ENCODE data around the gene WDR1. TPM values are rescaled to one million over a fixed set of nuclear protein-coding genes. Genes with fewer than 3 reads are reported as not detected.

WDR1 gene
- polyA plus RNA-seq, 1 of the 3 experiments (the other 2 are of a cell fraction), result 310 TPM

DNA sequence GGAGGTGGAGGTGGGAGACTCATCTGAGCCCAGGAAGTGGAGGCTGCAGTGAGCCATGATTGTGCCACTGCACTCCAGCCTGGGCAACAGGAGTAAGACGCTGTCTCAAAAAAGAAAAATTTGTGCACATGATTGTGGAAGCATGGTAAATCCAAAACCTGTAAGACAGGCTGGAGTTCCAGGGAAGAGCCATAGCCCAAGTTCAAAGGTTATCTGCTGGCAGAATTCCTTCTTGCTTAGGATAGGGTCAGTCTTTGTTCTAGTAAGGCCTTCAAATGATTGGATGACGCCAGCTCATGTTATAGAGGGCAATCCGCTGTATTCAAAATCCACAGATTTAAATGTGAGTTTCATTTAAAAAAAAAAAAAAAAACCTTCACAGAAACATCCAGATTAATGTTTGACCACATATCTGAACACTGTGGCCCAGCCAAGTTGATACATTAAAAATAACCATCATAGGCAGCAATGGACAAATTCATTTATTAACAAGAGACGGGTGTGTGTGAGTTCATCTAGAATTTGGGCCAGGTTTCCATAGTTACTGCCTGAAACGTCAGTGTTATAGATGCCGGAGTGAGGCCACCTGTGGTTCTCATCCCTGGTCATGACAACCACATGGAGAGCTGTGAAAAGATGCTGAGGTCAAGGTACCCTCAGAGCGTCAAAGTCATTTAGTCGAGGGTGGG, 60.1 kb downstream of the WDR1 start:
- 80% methylated on average over 8 of the region's 8 CpGs for WGBS (ENCODE audit: low lambda C conversion rate)
- no peaks in the 10 kb centered on the region for H3K9me3 ChIP-seq
- H4K20me1 ChIP-seq (ENCODE audit: insufficient read depth), result no peaks in the 10 kb centered on the region
- no peaks in the 10 kb centered on the region for H3K36me3 ChIP-seq (replicated peaks in 1 of 2; ENCODE audit: control insufficient read depth in 1 of 2, insufficient read depth in 2 of 2, low read length in 1 of 2)
- H3F3A ChIP-seq (replicated peaks; ENCODE audit: insufficient read depth), result no peaks in the 10 kb centered on the region
- no peaks in the 10 kb centered on the region for H3K9me2 ChIP-seq
- no peak for DNase-seq
- POLR2A ChIA-PET, result no interaction called here
- H3K9ac ChIP-seq, result no peak overlapping the region
- H3K4me1 ChIP-seq (ENCODE audit: control insufficient read depth in 1 of 2, insufficient read depth in 2 of 2, low read depth in 1 of 2, low read length in 1 of 2), result no peaks in the 10 kb centered on the region
- no peak overlapping the region for H3K4me2 ChIP-seq
- H3K27me3 ChIP-seq (ENCODE audit: insufficient read depth), result no peaks in the 10 kb centered on the region
- CTCF ChIA-PET, result no interaction called here
- no peak overlapping the region for H3K27ac ChIP-seq (ENCODE audit: low read depth in 2 of 2, low read length in 1 of 2)
- no peak overlapping the region for H3K4me3 ChIP-seq (ENCODE audit: low read depth in 2 of 2, low read length in 1 of 2)
- TF ChIP-seq, protein P1, sequence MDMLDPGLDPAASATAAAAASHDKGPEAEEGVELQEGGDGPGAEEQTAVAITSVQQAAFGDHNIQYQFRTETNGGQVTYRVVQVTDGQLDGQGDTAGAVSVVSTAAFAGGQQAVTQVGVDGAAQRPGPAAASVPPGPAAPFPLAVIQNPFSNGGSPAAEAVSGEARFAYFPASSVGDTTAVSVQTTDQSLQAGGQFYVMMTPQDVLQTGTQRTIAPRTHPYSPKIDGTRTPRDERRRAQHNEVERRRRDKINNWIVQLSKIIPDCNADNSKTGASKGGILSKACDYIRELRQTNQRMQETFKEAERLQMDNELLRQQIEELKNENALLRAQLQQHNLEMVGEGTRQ (IDR thresholded peaks at IDR 0.05; ENCODE audit: borderline replicate concordance, low read depth, low read length), result no peak
- H3K79me2 ChIP-seq (ENCODE audit: insufficient read depth), result no peaks in the 10 kb centered on the region
- H2AFZ ChIP-seq (ENCODE audit: low read depth), result no peak overlapping the region

DNA sequence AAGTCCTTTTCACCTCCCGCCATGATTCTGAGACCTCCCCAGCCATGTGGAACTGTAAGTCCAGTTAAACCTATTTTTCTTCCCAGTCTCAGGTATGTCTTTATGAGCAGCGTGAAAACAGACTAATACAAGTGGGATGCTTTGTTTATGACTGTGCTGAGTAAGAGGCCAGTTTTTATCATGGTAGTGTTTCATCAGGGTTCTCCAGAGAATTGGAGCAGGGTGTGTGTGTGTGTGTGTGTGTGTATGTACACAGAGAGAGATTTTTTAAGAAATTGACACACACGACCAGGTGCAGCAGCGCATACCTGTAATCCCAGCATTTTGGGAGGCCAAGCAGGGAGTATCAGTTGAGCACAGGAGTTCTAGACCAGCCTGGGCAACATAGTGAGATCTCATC, 60.7 kb downstream of the WDR1 start:
- no peak for DNase-seq

More for the DNA sequence above, 60.7 kb downstream of the WDR1 start:
- no peak overlapping the region for H2AFZ ChIP-seq (ENCODE audit: low read depth)
- ChIA-PET CTCF (no interaction called here), POLR2A (no interaction called here)
- no peaks in the 10 kb centered on the region; a peak in 1 of 4 replicates for H3K4me1 ChIP-seq (ENCODE audit: control insufficient read depth in 1 of 2, insufficient read depth in 2 of 2, low read depth in 1 of 2, low read length in 1 of 2)
- no peak overlapping the region for H3K27ac ChIP-seq (ENCODE audit: low read depth in 2 of 2, low read length in 1 of 2)
- no peaks in the 10 kb centered on the region for H3K9me2 ChIP-seq
- WGBS (ENCODE audit: low lambda C conversion rate), result 66% methylated on average over 4 of the region's 4 CpGs
- TF ChIP-seq FOXJ3 (CRISPR knock-in tag; IDR thresholded peaks at IDR 0.05) (no peak), POLR2AphosphoS5 (IDR thresholded peaks at IDR 0.05; ENCODE audit: low read depth, low read length) (no peak), MEF2A (IDR thresholded peaks at IDR 0.05; ENCODE audit: borderline replicate concordance, low read depth) (no peak), GABPA (IDR thresholded peaks at IDR 0.05; ENCODE audit: low read depth) (no peak), NRF1 (IDR thresholded peaks at IDR 0.05; ENCODE audit: low read depth, low read length) (no peak), FOXM1 (IDR thresholded peaks at IDR 0.05; ENCODE audit: low read depth) (no peak), SMC3 (IDR thresholded peaks at IDR 0.05; ENCODE audit: low read depth, low read length) (no peak), RAD21 (IDR thresholded peaks at IDR 0.05; ENCODE audit: low read length) (no peak), JUND (IDR thresholded peaks at IDR 0.05) (no peak), TAF1 (IDR thresholded peaks at IDR 0.05; ENCODE audit: borderline replicate concordance, low read depth, low read length) (no peak), GATA2 (CRISPR knock-in tag; IDR thresholded peaks at IDR 0.05) (no peak), EP300 (IDR thresholded peaks at IDR 0.05; ENCODE audit: borderline replicate concordance in 1 of 2, low read depth in 1 of 2, low read length in 1 of 2) (no peak), MXI1 (IDR thresholded peaks at IDR 0.05; ENCODE audit: low read depth, low read length) (no peak), NFIC (IDR thresholded peaks at IDR 0.05; ENCODE audit: borderline replicate concordance) (no peak), TEAD4 (IDR thresholded peaks at IDR 0.05; ENCODE audit: borderline replicate concordance, insufficient read depth) (no peak), ELF1 (IDR thresholded peaks at IDR 0.05) (no peak)
- TF ChIP-seq, protein P2, sequence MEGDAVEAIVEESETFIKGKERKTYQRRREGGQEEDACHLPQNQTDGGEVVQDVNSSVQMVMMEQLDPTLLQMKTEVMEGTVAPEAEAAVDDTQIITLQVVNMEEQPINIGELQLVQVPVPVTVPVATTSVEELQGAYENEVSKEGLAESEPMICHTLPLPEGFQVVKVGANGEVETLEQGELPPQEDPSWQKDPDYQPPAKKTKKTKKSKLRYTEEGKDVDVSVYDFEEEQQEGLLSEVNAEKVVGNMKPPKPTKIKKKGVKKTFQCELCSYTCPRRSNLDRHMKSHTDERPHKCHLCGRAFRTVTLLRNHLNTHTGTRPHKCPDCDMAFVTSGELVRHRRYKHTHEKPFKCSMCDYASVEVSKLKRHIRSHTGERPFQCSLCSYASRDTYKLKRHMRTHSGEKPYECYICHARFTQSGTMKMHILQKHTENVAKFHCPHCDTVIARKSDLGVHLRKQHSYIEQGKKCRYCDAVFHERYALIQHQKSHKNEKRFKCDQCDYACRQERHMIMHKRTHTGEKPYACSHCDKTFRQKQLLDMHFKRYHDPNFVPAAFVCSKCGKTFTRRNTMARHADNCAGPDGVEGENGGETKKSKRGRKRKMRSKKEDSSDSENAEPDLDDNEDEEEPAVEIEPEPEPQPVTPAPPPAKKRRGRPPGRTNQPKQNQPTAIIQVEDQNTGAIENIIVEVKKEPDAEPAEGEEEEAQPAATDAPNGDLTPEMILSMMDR (IDR thresholded peaks at IDR 0.05), result no peak
- TF ChIP-seq, protein P3, sequence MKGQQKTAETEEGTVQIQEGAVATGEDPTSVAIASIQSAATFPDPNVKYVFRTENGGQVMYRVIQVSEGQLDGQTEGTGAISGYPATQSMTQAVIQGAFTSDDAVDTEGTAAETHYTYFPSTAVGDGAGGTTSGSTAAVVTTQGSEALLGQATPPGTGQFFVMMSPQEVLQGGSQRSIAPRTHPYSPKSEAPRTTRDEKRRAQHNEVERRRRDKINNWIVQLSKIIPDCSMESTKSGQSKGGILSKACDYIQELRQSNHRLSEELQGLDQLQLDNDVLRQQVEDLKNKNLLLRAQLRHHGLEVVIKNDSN (IDR thresholded peaks at IDR 0.05; ENCODE audit: borderline replicate concordance, low read depth), result no peak
- H3K27me3 ChIP-seq (ENCODE audit: insufficient read depth), result no peaks in the 10 kb centered on the region
- H4K20me1 ChIP-seq (ENCODE audit: insufficient read depth), result no peaks in the 10 kb centered on the region
- no peak overlapping the region for H3K4me2 ChIP-seq
- no peak overlapping the region for H3K4me3 ChIP-seq (ENCODE audit: low read depth in 2 of 2, low read length in 1 of 2)
- no peak overlapping the region for H3K9ac ChIP-seq
- H3F3A ChIP-seq (replicated peaks; ENCODE audit: insufficient read depth), result no peaks in the 10 kb centered on the region
- H3K9me3 ChIP-seq, result no peaks in the 10 kb centered on the region
- H3K79me2 ChIP-seq (ENCODE audit: insufficient read depth), result no peaks in the 10 kb centered on the region
- H3K36me3 ChIP-seq (replicated peaks in 1 of 2; ENCODE audit: control insufficient read depth in 1 of 2, insufficient read depth in 2 of 2, low read length in 1 of 2), result no peaks in the 10 kb centered on the region

Measured in SK-N-SH (cell line).